Hepatocyte (in vitro differentiated cells): ENCODE data around the gene STARD8.

Source experiments
- EZH2 ChIP-seq: fragments of 200-600 bp; sonication (generic); IDR thresholded peaks from 2 replicates; pipeline ENCODE4 v1.6.1; 2016; ENCODE audit warnings: antibody characterized with exemption, mild to moderate bottlenecking, borderline replicate concordance
- EZH2phosphoT487 ChIP-seq: fragments of 200-600 bp; sonication (generic); IDR thresholded peaks from one replicate; pipeline ENCODE4 v1.6.1; 2018; ENCODE audit warnings: antibody characterized with exemption, mild to moderate bottlenecking, low read depth, moderate library complexity; ENCODE audit not compliant: unreplicated experiment, severe bottlenecking

- TF ChIP-seq EZH2 = no peak
- TF ChIP-seq EZH2phosphoT487 = no peak
Observed at GRCh38 chrX:68693481-68694434, 46.3 kb downstream of the STARD8 start.
